Heart left ventricle (tissue), 16 donors: ENCODE data around the gene SLC44A2. TPM values are rescaled to one million over a fixed set of nuclear protein-coding genes. Genes with fewer than 3 reads are reported as not detected.
A peak's percentile ranks its signal among the peaks of the same experiment; 100 is the strongest.

ENCODE experiments used
- ATAC-seq, 4 donors: fragments of 200-7000 bp; cut with Tn5 transposase; one replicate each; pipeline ENCODE4 v1.9.1; 2020 to 2022; ENCODE audit warnings: moderate library complexity in 4 of 4, mild to moderate bottlenecking in 3 of 4, moderate number of reproducible peaks in 1 of 4
- DNase-seq, 5 donors: peaks; one replicate each; pipeline ENCODE4 v3.0.0-alpha.2; 2020
- H3K27ac ChIP-seq, 12 donors: fragments of 200-600 bp; sonication (generic) in 4 of 12; one replicate each; pipeline versions ENCODE4 v1.5.0 to v1.8.0; 2016 to 2022; ENCODE audit warnings: mild to moderate bottlenecking in 2 of 12
- H3K27me3 ChIP-seq, 9 donors: fragments of 200-600 bp; sonication (generic) in 2 of 9; one replicate each; pipeline versions ENCODE4 v1.5.1 to v1.8.0; 2016 to 2022; ENCODE audit warnings: mild to moderate bottlenecking in 3 of 9
- H3K36me3 ChIP-seq, 9 donors: fragments of 200-600 bp; sonication (generic) in 2 of 9; one replicate each; pipeline versions ENCODE4 v1.5.0 to v1.8.0; 2018 to 2022; ENCODE audit warnings: mild to moderate bottlenecking in 2 of 9
- H3K4me1 ChIP-seq, 12 donors: fragments of 200-600 bp; sonication (generic) in 4 of 12; one replicate each; pipeline versions ENCODE4 v1.5.0 to v1.8.0; 2016 to 2022; ENCODE audit warnings: mild to moderate bottlenecking in 3 of 12
- H3K4me3 ChIP-seq, 12 donors: fragments of 200-600 bp; sonication (generic) in 4 of 12; one replicate each; pipeline versions ENCODE4 v1.5.0 to v1.8.0; 2017 to 2022; ENCODE audit warnings: mild to moderate bottlenecking in 9 of 12, moderate library complexity in 4 of 12
- H3K9me3 ChIP-seq, 12 donors: fragments of 200-600 bp; sonication (generic) in 4 of 12; one replicate each; pipeline versions ENCODE4 v1.5.0 to v1.8.0; 2016 to 2022; ENCODE audit warnings: mild to moderate bottlenecking in 1 of 12
- POLR2A ChIP-seq, 2 donors: fragments of 450-650 bp; IDR thresholded peaks; one replicate each; pipeline ENCODE4 v1.6.1; 2017; ENCODE audit warnings: antibody characterized with exemption in 2 of 2, mild to moderate bottlenecking in 2 of 2, moderate library complexity in 2 of 2
- WGBS, 4 donors: extraction: QIAGEN DNeasy Blood & Tissue Kit in 2 of 4; methylation state at CpG; one replicate each; pipeline versions ENCODE4 v1.1.5 to v1.1.7; 2013 to 2018; 5-methylcytosine and 5-hydroxymethylcytosine counted together
- intact Hi-C, 10 donors: fragments of 100-400 bp; cut with DNase I; formaldehyde crosslinking; loops; one replicate each; pipeline versions ENCODE4 v1.11.1 to v1.14.2; 2022
- polyA plus RNA-seq, 2 donors: library from polyadenylated mRNA; stranded (reverse); fragments of 200-250 nt; gene quantifications; one replicate each; pipeline ENCODE4 v1.2.3, GENCODE V29; 2013
- total RNA-seq, 9 donors: library from RNA; depleted of rRNA in 2 of 9; stranded (reverse); fragments of >200 nt in 2 of 9; fragmentation: NEBNext Ultra II Directional in 3 of 9; extraction: Animal tissue kit (Norgen Biotek cat#: 25700) in 3 of 9; gene quantifications; one replicate each; pipeline versions ENCODE4 v1.1.0 to v1.2.4, GENCODE V29; 2016 to 2023
- TF ChIP-seq, protein P1 (sequence below), 12 donors: fragments of 200-600 bp; sonication (generic) in 4 of 12; IDR thresholded peaks; one replicate each; pipeline versions ENCODE4 v1.5.0 to v1.8.0; 2018 to 2022; ENCODE audit warnings: antibody characterized with exemption in 12 of 12, mild to moderate bottlenecking in 5 of 12
- donor health status: ischemic (EF 13 %, LVEDD 7.1; RV severe dilation, severe dysfunction).
- donor health status: healthy with polysubstance abuse.
- donor health status: DM: no; HTN: yes; CAD: no.
- donor health status: DM: no; HTN: no; CAD: no.
- donor health status: ischemic (EF 25% LVEDD 6.9; RV normal size, moderate dysfunction).
- donor health status: ischemic (EF 25% LVEDD 5.7; RV mildly dilated, moderate dysfunction).
- donor health status: healthy.
- donor health status: DM: yes; HTN: yes; CAD: no.
- donor health status: ischemic (EF 35%, LVEDD 5.7; RV mildly dilated, moderate dysfunction).
- donor health status: nonischemic (EF 11% LVEDD 7.7; RV severe dilation, severe dysfunction).
- donor health status: DM: yes; HTN: yes; CAD: no.
- donor health status: PGD.
- donor health status: ischemic (EF 29% LVEDD 5.4; RV normal size, mild dysfunction).
- donor health status: nonischemic (EF 23%, LVEDD 6.1; RV moderate dilation, normal function).

The SLC44A2 gene
- total and polyA plus RNA-seq, 11 donors = 43.1 to 130 (median 82.5) TPM

DNA sequence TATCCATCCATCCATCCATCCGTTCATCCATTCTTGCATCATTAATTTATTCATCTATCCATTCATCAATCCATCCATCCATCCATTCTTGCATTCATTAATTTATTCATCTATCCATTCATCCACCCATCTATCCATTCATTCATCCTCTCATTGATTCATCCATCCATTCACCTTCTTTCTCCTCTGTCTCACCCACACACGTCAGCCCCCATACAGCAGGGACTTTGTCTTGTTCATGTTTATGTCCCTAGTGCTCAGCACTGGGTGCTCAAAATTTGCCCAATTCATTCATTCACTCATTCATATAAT lies 37.6 kb upstream of the SLC44A2 start:
- Histone ChIP-seq H3K27ac (no peak overlapping the region), H3K27me3 (peaks cover 0 to 35% (median 11%) of the 10 kb centered on the region in 9 donors), H3K9me3 (no peaks in the 10 kb centered on the region), H3K4me3 (no peak overlapping the region), H3K4me1 (peaks cover 0 to 3% (median 0%) of the 10 kb centered on the region in 12 donors), H3K36me3 (no peaks in the 10 kb centered on the region)
- ATAC-seq = no peak
- intact Hi-C loops = no loop called here
- 87 to 90% (median 89%) methylated on average over 2 of the region's 2 CpGs for WGBS, 4 donors
- no peak for DNase-seq
- TF ChIP-seq POLR2A (IDR thresholded peaks at IDR 0.05) = no peak
- TF ChIP-seq, protein P1, sequence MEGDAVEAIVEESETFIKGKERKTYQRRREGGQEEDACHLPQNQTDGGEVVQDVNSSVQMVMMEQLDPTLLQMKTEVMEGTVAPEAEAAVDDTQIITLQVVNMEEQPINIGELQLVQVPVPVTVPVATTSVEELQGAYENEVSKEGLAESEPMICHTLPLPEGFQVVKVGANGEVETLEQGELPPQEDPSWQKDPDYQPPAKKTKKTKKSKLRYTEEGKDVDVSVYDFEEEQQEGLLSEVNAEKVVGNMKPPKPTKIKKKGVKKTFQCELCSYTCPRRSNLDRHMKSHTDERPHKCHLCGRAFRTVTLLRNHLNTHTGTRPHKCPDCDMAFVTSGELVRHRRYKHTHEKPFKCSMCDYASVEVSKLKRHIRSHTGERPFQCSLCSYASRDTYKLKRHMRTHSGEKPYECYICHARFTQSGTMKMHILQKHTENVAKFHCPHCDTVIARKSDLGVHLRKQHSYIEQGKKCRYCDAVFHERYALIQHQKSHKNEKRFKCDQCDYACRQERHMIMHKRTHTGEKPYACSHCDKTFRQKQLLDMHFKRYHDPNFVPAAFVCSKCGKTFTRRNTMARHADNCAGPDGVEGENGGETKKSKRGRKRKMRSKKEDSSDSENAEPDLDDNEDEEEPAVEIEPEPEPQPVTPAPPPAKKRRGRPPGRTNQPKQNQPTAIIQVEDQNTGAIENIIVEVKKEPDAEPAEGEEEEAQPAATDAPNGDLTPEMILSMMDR (IDR thresholded peaks at IDR 0.05) = no peak

DNA sequence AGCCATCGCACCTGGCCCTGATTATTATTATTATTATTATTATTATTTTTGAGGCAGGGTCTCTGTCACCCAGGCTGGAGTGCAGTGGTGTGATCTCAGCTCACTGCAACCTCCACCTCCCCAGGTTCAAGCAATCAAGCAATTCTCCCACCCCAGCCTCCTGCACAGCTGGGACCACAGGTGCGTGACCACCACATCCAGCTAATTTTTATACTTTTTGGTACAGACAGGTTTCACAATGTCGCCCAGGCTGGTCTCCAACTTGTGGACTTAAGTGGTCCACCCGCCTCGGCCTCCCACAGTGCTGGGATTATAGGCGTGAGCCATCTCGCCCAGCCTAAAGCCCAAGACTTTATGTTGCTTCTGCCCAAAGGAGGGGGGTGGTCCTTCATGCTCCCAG lies 32.2 kb upstream of the SLC44A2 start:
- Histone ChIP-seq H3K4me3 (no peak overlapping the region), H3K27ac (peak overlapping the region in 1 of 12 donors; percentile 1), H3K36me3 (no peaks in the 10 kb centered on the region), H3K4me1 (peaks cover 0 to 35% (median 3%) of the 10 kb centered on the region in 12 donors), H3K9me3 (no peaks in the 10 kb centered on the region), H3K27me3 (peaks cover 0 to 18% (median 0%) of the 10 kb centered on the region in 9 donors)
- TF ChIP-seq POLR2A (IDR thresholded peaks at IDR 0.05) = no peak
- TF ChIP-seq, protein P1 (IDR thresholded peaks at IDR 0.05) = no peak
- DNase-seq (no peak), ATAC-seq (no peak)
- WGBS, 4 donors = 92 to 98% (median 97%) methylated on average over 7 of the region's 7 CpGs
- intact Hi-C loops = no loop called here

DNA sequence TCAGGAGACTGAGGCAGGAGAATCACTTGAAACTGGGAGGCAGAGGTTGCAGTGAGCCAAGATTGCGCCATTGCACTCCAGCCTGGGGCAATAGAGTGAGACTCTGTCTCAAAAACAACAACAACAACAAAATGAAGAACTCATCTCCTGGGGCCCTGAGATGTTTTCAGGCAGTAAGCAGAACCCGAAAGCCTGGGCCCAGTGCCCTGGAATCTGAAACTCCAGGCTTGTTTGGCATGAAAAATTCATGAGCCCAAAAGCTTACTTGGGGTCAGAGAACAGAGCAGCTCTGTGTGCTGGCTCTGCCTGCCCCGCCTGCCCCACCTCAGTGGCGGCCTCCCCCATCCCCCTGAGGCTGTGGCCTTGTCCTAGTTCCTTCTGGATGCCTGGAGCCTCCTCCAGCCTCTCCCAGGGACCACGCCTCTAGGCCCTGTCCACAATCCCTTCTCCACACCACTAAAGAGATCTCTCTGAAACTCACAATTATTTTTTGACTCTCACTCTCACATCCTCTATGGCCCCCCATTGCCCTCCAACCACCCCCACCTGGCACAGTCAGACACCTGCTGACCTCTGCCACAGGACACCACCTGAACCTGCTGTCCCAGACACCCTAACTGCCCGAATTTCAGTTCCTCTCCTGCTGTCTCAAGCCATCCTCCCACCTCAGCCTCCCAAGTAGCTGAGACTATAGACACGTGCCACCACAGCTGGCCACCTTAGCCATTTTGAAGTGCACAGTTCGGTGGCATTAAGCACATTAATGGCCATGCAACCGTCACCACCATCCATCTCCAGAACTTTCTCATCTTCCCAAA lies 31.3 kb upstream of the SLC44A2 start:
- 73 to 80% (median 77%) methylated on average over 9 of the region's 9 CpGs for WGBS, 4 donors
- Histone ChIP-seq H3K4me3 (no peak overlapping the region), H3K36me3 (no peaks in the 10 kb centered on the region), H3K27me3 (peaks cover 0 to 9% (median 0%) of the 10 kb centered on the region in 9 donors), H3K27ac (peak overlapping the region in 2 of 12 donors; percentile 1 to 15), H3K9me3 (no peaks in the 10 kb centered on the region), H3K4me1 (peaks cover 0 to 35% (median 3%) of the 10 kb centered on the region in 12 donors)
- ATAC-seq = peak in 2 of 4 donors; percentile 24 to 57
- intact Hi-C loops = no loop called here
- no peak for DNase-seq
- TF ChIP-seq, protein P1 (IDR thresholded peaks at IDR 0.05) = no peak
- TF ChIP-seq POLR2A (IDR thresholded peaks at IDR 0.05) = no peak

DNA sequence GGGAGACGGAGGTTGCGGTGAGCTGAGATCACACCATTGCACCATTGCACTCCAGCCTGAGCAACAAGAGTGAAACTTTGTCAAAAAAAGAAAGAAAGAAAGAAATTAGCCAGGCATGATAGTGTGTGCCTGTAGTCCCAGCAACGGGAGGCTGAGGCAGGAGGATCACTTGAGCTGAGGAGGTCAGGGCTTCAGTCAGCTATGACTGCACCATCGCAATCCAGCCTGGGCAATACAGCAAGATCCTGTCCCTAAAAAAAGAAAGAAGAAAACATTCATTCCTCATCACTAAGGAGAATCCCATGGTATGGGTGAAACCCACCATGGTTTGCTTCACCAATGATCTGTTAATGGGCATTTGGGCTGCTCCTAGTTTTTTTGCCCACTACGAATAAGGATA lies 25.2 kb upstream of the SLC44A2 start:
- peaks cover 0 to 4% (median 0%) of the 10 kb centered on the region in 12 donors for H3K9me3 ChIP-seq
- H3K27me3 ChIP-seq = no peaks in the 10 kb centered on the region
- ATAC-seq = no peak
- H3K36me3 ChIP-seq = no peaks in the 10 kb centered on the region
- WGBS, 4 donors = 95 to 97% (median 96%) methylated on average over 5 of the region's 5 CpGs
- no peak overlapping the region for H3K4me3 ChIP-seq
- H3K4me1 ChIP-seq = peaks cover 0 to 48% (median 22%) of the 10 kb centered on the region in 12 donors
- intact Hi-C loops = loop anchor here in 1 of 10 donors (5.0 kb wide), 1 partner anchor 42 kb away; no protein-coding TSS in a partner anchor
- DNase-seq = no peak
- TF ChIP-seq, protein P1 (IDR thresholded peaks at IDR 0.05) = no peak
- TF ChIP-seq POLR2A (IDR thresholded peaks at IDR 0.05) = no peak
- H3K27ac ChIP-seq = no peak overlapping the region
